Articular chondrocyte of knee joint (primary cell): ENCODE data around the gene TIE1. TPM values are rescaled to one million over a fixed set of nuclear protein-coding genes. Genes with fewer than 3 reads are reported as not detected.

Experiments used
- total RNA-seq: library from RNA; depleted of rRNA; stranded (reverse); fragments of >200 nt; gene quantifications from 2 replicates; pipeline ENCODE4 v1.2.3, GENCODE V29; 2012

Gene TIE1
- 1.3 and 1.6 TPM in 2 replicates for total RNA-seq

GRCh38 chr1:43300378-43301094 lies at the start of gene TIE1:
Gene TIE1 (plus strand): TSS chr1:43300982. CDS start chr1:43301072, 90 bp downstream.

DNA sequence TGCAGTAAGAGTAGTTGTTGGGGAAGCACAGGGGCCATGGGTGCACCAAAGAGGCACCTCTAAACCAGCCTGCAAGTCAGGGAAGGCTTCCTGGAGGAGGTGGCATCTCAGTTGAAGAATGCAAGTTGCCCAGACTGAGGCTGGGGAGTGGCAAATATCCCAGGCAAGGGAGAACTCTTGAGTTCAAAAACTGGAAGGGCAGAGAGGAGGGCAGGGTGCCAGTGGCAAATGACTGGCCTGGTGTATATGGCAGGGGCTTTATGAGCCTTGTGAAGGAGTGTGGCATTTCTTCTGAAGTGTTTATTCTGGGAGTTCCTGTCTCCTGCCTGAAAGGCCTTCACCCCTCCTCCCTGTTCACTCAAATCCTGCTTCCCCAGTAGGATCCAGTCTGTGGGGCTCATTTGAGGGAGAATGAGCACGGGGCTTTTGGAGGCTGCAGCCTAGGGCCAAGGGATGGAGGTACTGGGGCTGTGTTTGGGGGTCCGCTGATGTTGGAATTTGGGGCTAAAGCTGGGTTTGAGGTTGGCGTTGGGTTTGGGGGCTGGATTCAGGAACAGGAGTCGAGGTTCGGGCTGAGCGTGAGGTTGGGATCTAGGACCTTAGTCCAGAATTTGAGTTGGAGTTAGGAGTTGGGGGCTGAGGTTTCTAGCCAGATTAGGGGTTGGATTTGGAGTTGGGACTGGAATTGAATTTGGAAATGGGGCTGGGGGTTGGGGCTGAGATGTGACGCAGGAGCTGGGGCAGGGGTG lies 31.0 kb upstream of the TIE1 start, which contains the start of gene TMEM125:
Gene TMEM125, plus strand, starts transcription at position 357 of the 749 bp plus-strand sequence. CDS start 2,740 bp downstream, outside the sequence.

GRCh38 chr1:43285269-43285990 lies 15.4 kb upstream of the TIE1 start, which contains the start of gene C1orf210:
Gene C1orf210 (minus strand): TSS chr1:43285581. CDS start chr1:43283270, 2,311 bp downstream.

GRCh38 chr1:43337588-43337987 lies 36.8 kb downstream of the TIE1 start, which contains the start of gene MPL:
Gene MPL (plus strand): TSS chr1:43337818. CDS start chr1:43337849, 31 bp downstream.

DNA sequence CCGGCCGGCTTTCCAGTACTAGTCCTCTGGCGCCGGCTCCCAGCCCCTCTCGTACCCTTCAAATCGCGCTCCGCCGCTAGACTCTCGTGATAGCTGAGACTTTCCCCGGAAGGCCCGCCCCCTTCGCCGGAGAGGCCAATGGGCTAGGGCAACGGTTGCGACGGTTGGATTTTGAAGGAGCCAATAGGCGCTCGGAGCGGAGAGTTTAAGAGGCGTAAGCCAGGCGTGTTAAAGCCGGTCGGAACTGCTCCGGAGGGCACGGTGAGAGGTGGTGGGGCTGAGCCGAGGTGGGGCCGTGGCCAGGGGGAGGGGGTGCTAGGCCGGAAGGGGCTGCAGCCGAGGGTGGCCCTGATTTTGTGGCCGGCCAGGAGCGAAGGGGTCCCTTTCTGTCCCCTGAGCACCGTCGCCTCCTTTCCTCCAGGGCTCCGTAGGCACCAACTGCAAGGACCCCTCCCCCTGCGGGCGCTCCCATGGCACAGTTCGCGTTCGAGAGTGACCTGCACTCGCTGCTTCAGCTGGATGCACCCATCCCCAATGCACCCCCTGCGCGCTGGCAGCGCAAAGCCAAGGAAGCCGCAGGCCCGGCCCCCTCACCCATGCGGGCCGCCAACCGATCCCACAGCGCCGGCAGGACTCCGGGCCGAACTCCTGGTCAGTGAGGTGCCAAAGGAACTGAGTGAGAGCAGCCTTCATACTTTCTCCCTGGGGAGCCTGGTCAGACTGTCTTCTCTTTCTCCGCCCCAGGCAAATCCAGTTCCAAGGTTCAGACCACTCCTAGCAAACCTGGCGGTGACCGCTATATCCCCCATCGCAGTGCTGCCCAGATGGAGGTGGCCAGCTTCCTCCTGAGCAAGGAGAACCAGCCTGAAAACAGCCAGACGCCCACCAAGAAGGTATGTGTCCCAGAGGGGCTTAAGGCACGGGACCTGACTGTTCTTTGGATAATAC lies 58.2 kb downstream of the TIE1 start, which contains the start of gene CDC20:
Gene CDC20, plus strand, starts transcription at position 236 of the 948 bp plus-strand sequence. Its CDS starts 235 bp downstream, at position 471.

DNA sequence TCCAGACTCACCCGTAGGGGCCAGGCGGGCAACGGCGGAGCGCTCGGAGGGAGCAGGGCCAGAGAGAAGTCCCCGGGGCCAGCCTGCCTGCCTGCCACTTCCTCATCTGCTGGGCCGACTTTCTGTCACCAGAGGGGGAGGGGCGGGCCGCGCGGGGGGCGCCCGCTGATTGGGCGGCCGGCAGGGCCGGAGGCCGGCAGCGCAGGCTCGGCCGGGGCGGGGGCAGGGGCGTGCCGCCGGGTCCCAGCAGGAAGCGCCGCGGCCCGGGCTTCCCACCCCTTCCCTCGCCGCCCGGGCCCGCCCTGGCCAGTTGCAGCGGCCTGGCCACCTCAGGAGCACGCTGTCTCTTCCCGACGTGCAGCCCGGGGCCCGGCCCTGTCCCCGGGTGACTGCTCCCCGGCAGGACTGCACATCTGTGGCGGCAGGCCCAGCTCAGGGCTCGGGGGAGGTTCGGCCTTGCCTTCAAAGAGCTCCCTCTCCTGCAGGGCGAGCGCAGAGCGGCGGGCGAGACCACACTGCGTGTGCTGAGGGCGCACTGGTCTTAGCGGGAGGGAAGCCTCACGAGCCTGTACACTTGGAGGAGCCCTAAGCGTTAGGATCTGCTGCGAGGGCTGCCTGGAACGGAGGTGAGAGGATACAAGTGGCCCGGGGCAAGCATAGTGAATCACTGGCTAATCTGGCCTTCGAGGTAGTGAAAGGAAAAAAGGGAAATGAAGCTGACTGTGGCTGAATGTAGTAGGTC lies 67.3 kb downstream of the TIE1 start, which contains the start of gene ELOVL1:
Gene ELOVL1, minus strand, starts transcription at position 108 of the 742 bp plus-strand sequence. CDS start 2,402 bp downstream, outside the sequence.

Other genes starting within 250 kb of the TIE1 start
- gene EBNA1BP2, start 128.7 kb upstream of the TIE1 start, total RNA-seq, result 54.4 and 57.5 TPM in 2 replicates
- 0.13 and 0.65 TPM in 2 replicates for gene CFAP57, start 128.7 kb upstream of the TIE1 start, total RNA-seq
- not detected in 2 replicates for gene TMEM125, start 31.0 kb upstream of the TIE1 start, total RNA-seq
- not detected in 2 replicates for gene C1orf210, start 15.4 kb upstream of the TIE1 start, total RNA-seq
- gene MPL, start 36.8 kb downstream of the TIE1 start, total RNA-seq, result not detected in 2 replicates
- 26.4 and 30.5 TPM in 2 replicates for gene CDC20, start 58.0 kb downstream of the TIE1 start, total RNA-seq
- 56.6 and 62.3 TPM in 2 replicates for gene ELOVL1, start 67.0 kb downstream of the TIE1 start, total RNA-seq
- gene MED8, start 88.8 kb downstream of the TIE1 start, total RNA-seq, result 47.9 and 48.6 TPM in 2 replicates
- gene SZT2, start 88.9 kb downstream of the TIE1 start, total RNA-seq, result 33.2 and 43.4 TPM in 2 replicates
- gene HYI, start 152.9 kb downstream of the TIE1 start, total RNA-seq, result 27.5 and 31.5 TPM in 2 replicates
- gene PTPRF, start 229.9 kb downstream of the TIE1 start, total RNA-seq, result 22.5 and 30.6 TPM in 2 replicates